GM12878 (cell line): ENCODE measurements around the gene CLNK. TPM values are rescaled to one million over a fixed set of nuclear protein-coding genes. Genes with fewer than 3 reads are reported as not detected.

Experiments
- ATAC-seq: fragments of 200-7000 bp; cut with Tn5 transposase; 3 replicates; pipeline ENCODE4 v1.9.1; 2020; ENCODE audit warnings: mild to moderate bottlenecking, moderate library complexity
- BruUV-seq: library from RNA; stranded (reverse); fragments of 400-500 nt; replicated peaks from 2 replicates; lab custom pipeline; 2021; lab: Mats Ljungman, UMichigan
- CTCF ChIA-PET: fragments of 300-600 bp; sonication (Branson Sonifier 250); formaldehyde crosslinking; extraction: SDS; loops from one replicate; lab custom pipeline; 2021; ENCODE audit warnings: inconsistent platforms; lab: Yijun Ruan, JAX
- POLR2A ChIA-PET: fragments of 350-600 bp; formaldehyde crosslinking; extraction: SDS; loops from one replicate; lab custom pipeline; 2021; ENCODE audit warnings: inconsistent platforms; lab: Charles Lee
- RAD21 ChIA-PET: fragments of 300-600 bp; sonication (Branson Sonifier 250); formaldehyde crosslinking; loops from one replicate; lab custom pipeline; 2023; ENCODE audit warnings: antibody characterized with exemption; ENCODE audit not compliant: unreplicated experiment; lab: Charles Lee
- SMC1A ChIA-PET: fragments of 300-600 bp; sonication (Branson Sonifier 250); formaldehyde crosslinking; loops from one replicate; lab custom pipeline; 2023; ENCODE audit not compliant: unreplicated experiment, uncharacterized antibody; lab: Charles Lee
- DNase-seq: peaks from one replicate; pipeline ENCODE4 v3.0.0-alpha.2; 2011; ENCODE audit warnings: low read depth, low spot score
- FAIRE-seq: peaks from 3 replicates; lab custom pipeline; 2011; peaks lifted over from hg19 to GRCh38; lab: Jason Lieb, UNC
- H2AFZ ChIP-seq: 2 replicates; pipeline ENCODE4 v1.6.0; 2011; ENCODE audit warnings: low read depth, low read length, control low read depth; ENCODE audit not compliant: control insufficient read depth
- H3K27ac ChIP-seq: 2 replicates; pipeline ENCODE4 v1.5.1; 2011; ENCODE audit warnings: control low read depth; ENCODE audit not compliant: control insufficient read depth, insufficient read depth
- H3K27me3 ChIP-seq, 2 experiments: replicated peaks in 1 of 2; 2 replicates each; pipeline versions ENCODE4 v1.6.0 to v1.6.1; 2011; ENCODE audit warnings: low read length in 1 of 2; ENCODE audit not compliant: control insufficient read depth in 2 of 2, insufficient read depth in 2 of 2
- H3K36me3 ChIP-seq, 2 experiments: 2 replicates each; pipeline ENCODE4 v1.5.1; 2011; ENCODE audit warnings: low read length in 1 of 2; ENCODE audit not compliant: control insufficient read depth in 2 of 2, insufficient read depth in 2 of 2
- H3K4me1 ChIP-seq: 2 replicates; pipeline ENCODE4 v1.6.1; 2011; ENCODE audit warnings: mild to moderate bottlenecking, low read length, moderate library complexity, mixed read lengths; ENCODE audit not compliant: control insufficient read depth, insufficient read depth
- H3K4me2 ChIP-seq: 2 replicates; pipeline ENCODE4 v1.6.0; 2011; ENCODE audit warnings: control low read depth; ENCODE audit not compliant: control insufficient read depth, insufficient read depth
- H3K4me3 ChIP-seq: fragments of 200-600 bp; sonication (generic); 2 replicates; pipeline ENCODE4 v1.5.1; 2016
- H3K79me2 ChIP-seq: 2 replicates; pipeline ENCODE4 v1.6.0; 2011; ENCODE audit warnings: low read length; ENCODE audit not compliant: control insufficient read depth, insufficient read depth
- H3K9ac ChIP-seq: 2 replicates; pipeline ENCODE4 v1.8.0; 2011; ENCODE audit warnings: low read length, control low read depth, mixed read lengths; ENCODE audit not compliant: control insufficient read depth, insufficient read depth
- H3K9me3 ChIP-seq: replicated peaks from 3 replicates; pipeline ENCODE4 v1.5.1; 2011; ENCODE audit warnings: mild to moderate bottlenecking, low read length; ENCODE audit not compliant: control insufficient read depth, insufficient read depth
- H4K20me1 ChIP-seq: 2 replicates; pipeline ENCODE4 v1.6.0; 2011; ENCODE audit not compliant: control insufficient read depth, insufficient read depth
- BACH1 ChIP-seq: fragments of 450-650 bp; IDR thresholded peaks from 2 replicates; pipeline ENCODE4 v1.6.1; 2017; ENCODE audit warnings: mild to moderate bottlenecking, borderline replicate concordance
- BCL11A ChIP-seq: IDR thresholded peaks from 2 replicates; pipeline ENCODE4 v1.6.1; 2011; ENCODE audit warnings: low read depth, low read length
- ETV6 ChIP-seq, 2 experiments: fragments of 450-650 bp in 1 of 2; IDR thresholded peaks in 1 of 2; conservative IDR thresholded peaks in 1 of 2; 2 replicates each; pipeline ENCODE4 v1.6.1; 2014; ENCODE audit warnings: antibody characterized with exemption in 1 of 2, borderline replicate concordance in 1 of 2, low read depth in 1 of 2, mild to moderate bottlenecking in 1 of 2, moderate library complexity in 1 of 2
- HDAC2 ChIP-seq: fragments of 200-600 bp; sonication (generic); IDR thresholded peaks from 2 replicates; pipeline ENCODE4 v1.6.1; 2017
- IRF4 ChIP-seq: IDR thresholded peaks from 2 replicates; pipeline ENCODE4 v1.6.1; 2011; ENCODE audit warnings: low read depth, low read length
- JUND ChIP-seq: IDR thresholded peaks from 2 replicates; pipeline ENCODE4 v1.6.1; 2012; ENCODE audit warnings: low read depth, mild to moderate bottlenecking, low read length, improper control_type of control experiment, moderate library complexity
- NFYA ChIP-seq: IDR thresholded peaks from 2 replicates; pipeline ENCODE4 v1.6.1; 2011; ENCODE audit warnings: low read depth, mild to moderate bottlenecking, low read length, improper control_type of control experiment, borderline replicate concordance
- RCOR1 ChIP-seq: conservative IDR thresholded peaks from 2 replicates; pipeline ENCODE4 v1.6.1; 2012; ENCODE audit warnings: low read depth, low read length, improper control_type of control experiment
- ZNF207 ChIP-seq: fragments of 450-650 bp; IDR thresholded peaks from 2 replicates; pipeline ENCODE4 v1.6.1; 2014; ENCODE audit warnings: antibody characterized with exemption, mild to moderate bottlenecking, borderline replicate concordance
- WGBS: methylation state at CpG from one replicate; pipeline ENCODE4 v1.1.6; 2016; ENCODE audit warnings: low lambda C conversion rate; ENCODE audit not compliant: insufficient replicate concordance, insufficient coverage; ENCODE audit errors: missing lambda C conversion rate; 5-methylcytosine and 5-hydroxymethylcytosine counted together
- in situ Hi-C: fragments of 300-500 bp; cut with MboI; formaldehyde crosslinking; loops from 9 replicates; pipeline ENCODE4 v1.14.3; 2018; ENCODE audit warnings: mixed read lengths
- intact Hi-C: fragments of 100-400 bp; cut with micrococcal nuclease; formaldehyde crosslinking; loops from one replicate; pipeline ENCODE4 v1.14.2; 2022; ENCODE audit not compliant: unreplicated experiment
- polyA plus RNA-seq, 11 experiments: library from polyadenylated mRNA; depleted of rRNA in 4 of 11; unstranded in 6 of 11; stranded (reverse) in 5 of 11; fragments of >200 nt; fragmentation: Nextera tagmentation in 4 of 11; fragmentation: Illumina TruSeq in 1 of 11; extraction: Ambion mirVana in 4 of 11; extraction: Trizol in 1 of 11; gene quantifications; 1 replicate in 1 of 11; 2 replicates in 10 of 11; pipeline versions ENCODE4 v1.2.1 to v1.2.3, GENCODE V29; 2011 to 2016; ENCODE audit warnings: inconsistent platforms in 2 of 11, missing spikeins in 2 of 11, low read depth in 1 of 11
- total RNA-seq, 4 experiments: library from RNA; depleted of rRNA in 3 of 4; stranded (reverse); fragments of >200 nt in 3 of 4; fragmentation: Illumina TruSeq in 1 of 4; extraction: Trizol in 1 of 4; gene quantifications; 2 replicates each; pipeline versions ENCODE4 v1.2.1 to v1.2.3, GENCODE V29; 2013 to 2021
- TF ChIP-seq, protein P1 (sequence below): IDR thresholded peaks from 2 replicates; pipeline ENCODE4 v1.6.1; 2012; ENCODE audit warnings: low read length, inconsistent platforms
- TF ChIP-seq, protein P2 (sequence below): fragments of 450-650 bp; IDR thresholded peaks from 2 replicates; pipeline ENCODE4 v1.6.1; 2017; ENCODE audit warnings: mild to moderate bottlenecking
- TF ChIP-seq, protein P3 (sequence below): IDR thresholded peaks from 2 replicates; pipeline ENCODE4 v1.6.1; 2011; ENCODE audit warnings: mild to moderate bottlenecking, low read depth, low read length, moderate library complexity; ENCODE audit not compliant: insufficient replicate concordance
- TF ChIP-seq, protein P4 (sequence below): fragments of 450-650 bp; IDR thresholded peaks from 2 replicates; pipeline ENCODE4 v1.6.1; 2016; ENCODE audit warnings: mild to moderate bottlenecking

Gene CLNK
- total and polyA plus RNA-seq, 10 of the 15 experiments (the other 5 are each of a cell fraction or from before 2014, with no cell fraction given): 2.1 to 14.3 (median 2.7) TPM

DNA sequence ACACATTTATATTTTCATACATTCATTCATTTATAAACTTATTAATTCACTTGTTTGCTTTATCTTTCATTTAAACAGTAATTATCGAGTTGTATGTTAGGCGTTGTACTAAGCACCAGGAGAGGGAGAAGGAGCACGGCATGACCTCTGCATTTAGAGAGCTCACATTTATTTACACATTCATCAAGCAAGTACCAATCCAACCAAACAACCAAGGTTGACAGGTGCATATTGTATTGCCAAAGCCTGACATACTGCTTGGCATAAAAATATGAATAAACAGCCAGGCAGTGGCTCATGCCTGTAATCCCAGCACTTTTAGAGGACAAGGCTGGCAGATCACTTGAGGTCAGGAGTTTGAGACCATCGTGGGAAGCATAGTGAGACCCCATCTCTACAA, 37.0 kb upstream of the CLNK start:
- FAIRE-seq (no peak), ATAC-seq (no peak), DNase-seq (no peak)
- Histone ChIP-seq H3K9me3 (peaks cover 5% of the 10 kb centered on the region; the same call in 2 of the 3 replicates), H3K9ac (no peak overlapping the region), H2AFZ (no peak overlapping the region), H3K79me2 (no peaks in the 10 kb centered on the region), H4K20me1 (no peaks in the 10 kb centered on the region), H3K27me3 (no peaks in the 10 kb centered on the region), H3K36me3 (no peaks in the 10 kb centered on the region), H3K4me2 (no peak overlapping the region), H3K4me3 (no peak overlapping the region), H3K4me1 (peaks cover 11% of the 10 kb centered on the region), H3K27ac (no peak overlapping the region)
- RAD21 ChIA-PET: interaction anchor here (1.5 kb wide), 1 partner anchor 35 kb away, joined by 3 read pairs; no protein-coding TSS in a partner anchor
- POLR2A ChIA-PET: no interaction called here
- CTCF ChIA-PET: no interaction called here
- WGBS: 91% methylated on average over 4 of the region's 4 CpGs
- SMC1A ChIA-PET: interaction anchor here (0.9 to 1.7 kb wide), 8 partner anchors 11 to 41 kb away, joined by 3 to 7 read pairs (median 3); partner anchors contain the start of gene CLNK
- intact Hi-C loops: no loop called here
- BruUV-seq: no TSS peak
- in situ Hi-C loops: no loop called here
- TF ChIP-seq, protein P1, sequence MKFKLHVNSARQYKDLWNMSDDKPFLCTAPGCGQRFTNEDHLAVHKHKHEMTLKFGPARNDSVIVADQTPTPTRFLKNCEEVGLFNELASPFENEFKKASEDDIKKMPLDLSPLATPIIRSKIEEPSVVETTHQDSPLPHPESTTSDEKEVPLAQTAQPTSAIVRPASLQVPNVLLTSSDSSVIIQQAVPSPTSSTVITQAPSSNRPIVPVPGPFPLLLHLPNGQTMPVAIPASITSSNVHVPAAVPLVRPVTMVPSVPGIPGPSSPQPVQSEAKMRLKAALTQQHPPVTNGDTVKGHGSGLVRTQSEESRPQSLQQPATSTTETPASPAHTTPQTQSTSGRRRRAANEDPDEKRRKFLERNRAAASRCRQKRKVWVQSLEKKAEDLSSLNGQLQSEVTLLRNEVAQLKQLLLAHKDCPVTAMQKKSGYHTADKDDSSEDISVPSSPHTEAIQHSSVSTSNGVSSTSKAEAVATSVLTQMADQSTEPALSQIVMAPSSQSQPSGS: no peak
- TF ChIP-seq IRF4 (no peak), BCL11A (no peak), ZNF207 (no peak), RCOR1 (no peak), ETV6 (conservative IDR thresholded peaks at IDR 0.05 in 1 of 2, IDR thresholded peaks at IDR 0.05 in 1 of 2; ENCODE audit: borderline replicate concordance in 1 of 2, low read depth in 1 of 2) (no peak), HDAC2 (no peak), JUND (no peak), NFYA (no peak), BACH1 (no peak)
- TF ChIP-seq, protein P2, sequence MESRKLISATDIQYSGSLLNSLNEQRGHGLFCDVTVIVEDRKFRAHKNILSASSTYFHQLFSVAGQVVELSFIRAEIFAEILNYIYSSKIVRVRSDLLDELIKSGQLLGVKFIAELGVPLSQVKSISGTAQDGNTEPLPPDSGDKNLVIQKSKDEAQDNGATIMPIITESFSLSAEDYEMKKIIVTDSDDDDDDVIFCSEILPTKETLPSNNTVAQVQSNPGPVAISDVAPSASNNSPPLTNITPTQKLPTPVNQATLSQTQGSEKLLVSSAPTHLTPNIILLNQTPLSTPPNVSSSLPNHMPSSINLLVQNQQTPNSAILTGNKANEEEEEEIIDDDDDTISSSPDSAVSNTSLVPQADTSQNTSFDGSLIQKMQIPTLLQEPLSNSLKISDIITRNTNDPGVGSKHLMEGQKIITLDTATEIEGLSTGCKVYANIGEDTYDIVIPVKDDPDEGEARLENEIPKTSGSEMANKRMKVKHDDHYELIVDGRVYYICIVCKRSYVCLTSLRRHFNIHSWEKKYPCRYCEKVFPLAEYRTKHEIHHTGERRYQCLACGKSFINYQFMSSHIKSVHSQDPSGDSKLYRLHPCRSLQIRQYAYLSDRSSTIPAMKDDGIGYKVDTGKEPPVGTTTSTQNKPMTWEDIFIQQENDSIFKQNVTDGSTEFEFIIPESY: no peak
- TF ChIP-seq, protein P3, sequence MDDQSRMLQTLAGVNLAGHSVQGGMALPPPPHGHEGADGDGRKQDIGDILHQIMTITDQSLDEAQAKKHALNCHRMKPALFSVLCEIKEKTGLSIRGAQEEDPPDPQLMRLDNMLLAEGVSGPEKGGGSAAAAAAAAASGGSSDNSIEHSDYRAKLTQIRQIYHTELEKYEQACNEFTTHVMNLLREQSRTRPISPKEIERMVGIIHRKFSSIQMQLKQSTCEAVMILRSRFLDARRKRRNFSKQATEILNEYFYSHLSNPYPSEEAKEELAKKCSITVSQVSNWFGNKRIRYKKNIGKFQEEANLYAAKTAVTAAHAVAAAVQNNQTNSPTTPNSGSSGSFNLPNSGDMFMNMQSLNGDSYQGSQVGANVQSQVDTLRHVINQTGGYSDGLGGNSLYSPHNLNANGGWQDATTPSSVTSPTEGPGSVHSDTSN: no peak
- TF ChIP-seq, protein P4, sequence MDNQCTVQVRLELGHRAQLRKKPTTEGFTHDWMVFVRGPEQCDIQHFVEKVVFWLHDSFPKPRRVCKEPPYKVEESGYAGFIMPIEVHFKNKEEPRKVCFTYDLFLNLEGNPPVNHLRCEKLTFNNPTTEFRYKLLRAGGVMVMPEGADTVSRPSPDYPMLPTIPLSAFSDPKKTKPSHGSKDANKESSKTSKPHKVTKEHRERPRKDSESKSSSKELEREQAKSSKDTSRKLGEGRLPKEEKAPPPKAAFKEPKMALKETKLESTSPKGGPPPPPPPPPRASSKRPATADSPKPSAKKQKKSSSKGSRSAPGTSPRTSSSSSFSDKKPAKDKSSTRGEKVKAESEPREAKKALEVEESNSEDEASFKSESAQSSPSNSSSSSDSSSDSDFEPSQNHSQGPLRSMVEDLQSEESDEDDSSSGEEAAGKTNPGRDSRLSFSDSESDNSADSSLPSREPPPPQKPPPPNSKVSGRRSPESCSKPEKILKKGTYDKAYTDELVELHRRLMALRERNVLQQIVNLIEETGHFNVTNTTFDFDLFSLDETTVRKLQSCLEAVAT: no peak
